ENCODE results near the gene KIF13A.
"Not testable (repeated sequence)": the region's sequence is repeated elsewhere in the genome, so short reads cannot be mapped to it uniquely, and the experiment has no call there.

The KIF13A gene

DNA sequence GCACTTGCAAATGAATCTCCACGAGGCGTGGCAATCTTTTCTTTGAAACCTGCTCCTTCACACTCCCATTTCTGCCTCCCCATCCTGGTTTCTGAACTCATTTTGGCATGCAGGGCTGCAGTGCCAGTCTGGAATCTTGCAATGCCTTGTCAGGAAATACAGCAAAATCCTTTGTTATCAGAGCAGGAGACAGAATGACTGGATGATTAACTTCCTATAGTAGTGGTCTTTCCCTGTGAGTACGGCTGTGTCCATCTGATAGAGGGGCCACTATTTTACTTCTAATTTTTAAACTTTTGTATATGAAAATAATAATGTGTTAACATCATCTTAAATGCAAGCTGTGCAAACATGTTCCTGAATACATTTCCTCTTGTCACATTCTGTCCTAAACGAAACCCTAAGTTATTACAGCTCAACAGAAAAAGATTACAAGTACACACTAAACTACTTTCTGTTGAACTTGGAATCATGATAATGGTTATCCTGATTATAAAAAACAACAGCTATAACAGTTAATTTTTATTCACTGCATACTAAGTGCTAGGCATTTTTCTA, 140.2 kb downstream of the KIF13A start:
- TF ChIP-seq CTCF (IDR thresholded peaks at IDR 0.05; ENCODE audit: borderline replicate concordance, control extremely low read depth, extremely low read depth, insufficient read depth, missing control alignments), result no peak
- DNase-seq (ENCODE audit: low spot score), result no peak
- in situ Hi-C loops (cut with MboI; ENCODE audit: low sequenced_read_pairs, unreplicated experiment), result no loop called here

GRCh38 chr6:17846762-17847161, 140.7 kb downstream of the KIF13A start:
- no peak for DNase-seq (ENCODE audit: low spot score)
- in situ Hi-C loops (cut with MboI; ENCODE audit: low sequenced_read_pairs, unreplicated experiment), result no loop called here
- no peak for TF ChIP-seq CTCF (IDR thresholded peaks at IDR 0.05; ENCODE audit: borderline replicate concordance, control extremely low read depth, extremely low read depth, insufficient read depth, missing control alignments)

GRCh38 chr6:17845598-17845997, 141.8 kb downstream of the KIF13A start:
- in situ Hi-C loops (cut with MboI; ENCODE audit: low sequenced_read_pairs, unreplicated experiment), result no loop called here
- no peak for DNase-seq (ENCODE audit: low spot score)
- no peak for TF ChIP-seq CTCF (IDR thresholded peaks at IDR 0.05; ENCODE audit: borderline replicate concordance, control extremely low read depth, extremely low read depth, insufficient read depth, missing control alignments)

DNA sequence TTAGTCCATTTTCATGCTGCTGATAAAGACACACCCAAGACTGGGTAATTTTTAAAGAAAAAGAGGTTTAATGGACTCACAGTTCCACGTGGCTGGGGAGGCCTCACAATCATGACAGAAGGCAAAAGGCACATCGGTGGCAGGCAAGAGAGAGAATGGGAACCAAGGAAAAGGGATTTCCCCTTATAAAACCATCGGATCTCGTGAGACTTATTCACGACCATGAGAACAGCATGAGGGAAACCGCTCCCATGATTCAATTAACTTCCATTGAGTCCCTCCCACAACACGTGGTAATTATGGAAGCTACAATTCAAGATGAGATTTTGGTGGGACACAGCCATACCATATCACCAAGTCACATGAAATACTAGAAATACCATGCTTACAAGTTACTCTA, 142.5 kb downstream of the KIF13A start:
- in situ Hi-C loops (cut with MboI; ENCODE audit: low sequenced_read_pairs, unreplicated experiment); DNase-seq (ENCODE audit: low spot score): not testable (repeated sequence)

GRCh38 chr6:17842934-17843821, 144.3 kb downstream of the KIF13A start:
- in situ Hi-C loops (cut with MboI; ENCODE audit: low sequenced_read_pairs, unreplicated experiment), result no loop called here

DNA sequence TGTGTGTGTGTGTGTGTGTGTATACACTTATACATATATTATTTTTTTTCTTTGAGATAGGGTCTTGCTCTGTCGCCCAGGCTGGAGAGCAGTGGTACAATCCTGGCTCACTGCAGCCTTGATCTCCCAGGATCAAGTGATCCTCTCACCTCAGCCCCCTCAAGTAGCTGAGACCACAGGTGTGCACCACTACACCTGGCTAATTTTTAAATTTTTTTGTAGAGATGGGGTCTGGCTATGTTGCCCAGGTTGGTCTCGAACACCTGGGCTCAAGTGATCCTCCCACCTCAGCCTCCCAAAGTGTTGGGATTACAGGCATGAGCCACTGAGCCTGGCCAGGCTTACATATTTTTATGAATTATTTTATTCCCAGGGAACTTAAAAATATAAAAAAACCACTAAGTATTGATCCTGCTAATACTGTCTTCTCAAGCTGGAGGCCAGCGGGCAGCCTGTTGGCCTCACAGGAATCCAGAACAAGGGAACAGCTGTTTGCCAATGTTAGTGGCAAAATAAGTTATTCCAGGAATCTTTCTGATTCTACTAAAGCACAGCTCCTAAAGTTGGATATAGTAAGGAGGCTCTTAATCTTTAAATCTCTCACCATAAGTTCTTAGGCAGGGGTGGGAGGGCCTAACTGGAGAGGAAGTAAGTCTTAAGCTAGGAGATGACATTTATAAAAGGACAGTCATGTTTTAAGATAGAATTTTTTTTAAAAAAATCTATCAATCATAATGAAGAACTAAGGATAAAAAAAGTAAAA, 145.2 kb downstream of the KIF13A start:
- in situ Hi-C loops (cut with MboI; ENCODE audit: low sequenced_read_pairs, unreplicated experiment), result no loop called here
- DNase-seq (ENCODE audit: low spot score), result no peak
- TF ChIP-seq CTCF (IDR thresholded peaks at IDR 0.05; ENCODE audit: borderline replicate concordance, control extremely low read depth, extremely low read depth, insufficient read depth, missing control alignments), result no peak

More at GRCh38 chr6:17842934-17843821, 144.3 kb downstream of the KIF13A start:
- no peak for DNase-seq (ENCODE audit: low spot score)
- no peak for TF ChIP-seq CTCF (IDR thresholded peaks at IDR 0.05; ENCODE audit: borderline replicate concordance, control extremely low read depth, extremely low read depth, insufficient read depth, missing control alignments)

All from GM13976 (cell line).